GM12891 (cell line): ENCODE data around the gene EIPR1.

Experiments used
- PAX5 ChIP-seq: IDR thresholded peaks from 2 replicates; pipeline ENCODE4 v1.6.1; 2011; ENCODE audit warnings: low read length, moderate library complexity, mild to moderate bottlenecking; ENCODE audit not compliant: insufficient read depth, severe bottlenecking
- POLR2A ChIP-seq: IDR thresholded peaks from 2 replicates; pipeline ENCODE4 v1.6.1; 2011; ENCODE audit warnings: low read depth, low read length, control low read depth
- POLR2AphosphoS5 ChIP-seq: IDR thresholded peaks from 2 replicates; pipeline ENCODE4 v1.6.1; 2011; ENCODE audit warnings: low read depth, low read length, control low read depth
- TAF1 ChIP-seq: IDR thresholded peaks from 2 replicates; pipeline ENCODE4 v1.6.1; 2011; ENCODE audit warnings: low read depth, low read length, control low read depth

- TF ChIP-seq POLR2AphosphoS5 (no peak), PAX5 (no peak), POLR2A (no peak), TAF1 (no peak)
Observed at GRCh38 chr2:3334392-3335345, 42.9 kb downstream of the EIPR1 start.
